DOHH2 (cell line): ENCODE data around the gene ORC2.

Experiments used
- H3F3A ChIP-seq: fragments of 200-600 bp; sonication (generic), shearing (Covaris generic); 2 replicates; pipeline ENCODE4 v1.6.0; 2016; ENCODE audit warnings: antibody characterized with exemption, mild to moderate bottlenecking; ENCODE audit not compliant: control insufficient read depth, insufficient read depth
- H3K27ac ChIP-seq: fragments of 200-600 bp; sonication (generic); 2 replicates; pipeline ENCODE4 v1.5.1; 2014; ENCODE audit warnings: low read depth, mild to moderate bottlenecking, low read length, moderate library complexity
- H3K27me3 ChIP-seq: fragments of 200-600 bp; sonication (generic); 2 replicates; pipeline ENCODE4 v1.6.1; 2014; ENCODE audit warnings: mild to moderate bottlenecking, low read length, mixed read lengths; ENCODE audit not compliant: control insufficient read depth
- H3K36me3 ChIP-seq: fragments of 200-600 bp; sonication (generic); 2 replicates; pipeline ENCODE4 v1.6.1; 2014; ENCODE audit warnings: mild to moderate bottlenecking, low read length, moderate library complexity, mixed read lengths; ENCODE audit not compliant: control insufficient read depth
- H3K4me1 ChIP-seq: fragments of 200-600 bp; sonication (generic); 2 replicates; pipeline ENCODE4 v1.6.1; 2014; ENCODE audit warnings: mild to moderate bottlenecking, low read length, mixed read lengths; ENCODE audit not compliant: control insufficient read depth
- H3K4me2 ChIP-seq: fragments of 200-600 bp; sonication (generic); 2 replicates; pipeline ENCODE4 v1.6.0; 2014; ENCODE audit warnings: mild to moderate bottlenecking, low read length, moderate library complexity
- H3K4me3 ChIP-seq: fragments of 200-600 bp; sonication (generic); 2 replicates; pipeline ENCODE4 v1.5.1; 2014; ENCODE audit warnings: mild to moderate bottlenecking, low read length, mixed read lengths
- H3K79me2 ChIP-seq: fragments of 200-600 bp; sonication (generic); 2 replicates; pipeline ENCODE4 v1.6.1; 2014; ENCODE audit warnings: mild to moderate bottlenecking, low read length, mixed read lengths; ENCODE audit not compliant: control insufficient read depth
- H3K9me2 ChIP-seq: fragments of 200-600 bp; sonication (generic); replicated peaks from 2 replicates; pipeline ENCODE4 v1.6.1; 2014; ENCODE audit warnings: mild to moderate bottlenecking, low read length, mixed read lengths; ENCODE audit not compliant: control insufficient read depth
- H3K9me3 ChIP-seq: fragments of 200-600 bp; sonication (generic); 2 replicates; pipeline ENCODE4 v1.6.1; 2014; ENCODE audit warnings: antibody characterized with exemption, low read length, mixed read lengths; ENCODE audit not compliant: control insufficient read depth, insufficient read depth
- H4K20me1 ChIP-seq: fragments of 200-600 bp; sonication (generic); 2 replicates; pipeline ENCODE4 v1.6.0; 2014; ENCODE audit warnings: low read depth, mild to moderate bottlenecking, antibody characterized with exemption, low read length, moderate library complexity; ENCODE audit not compliant: control insufficient read depth, insufficient read depth
- EZH2phosphoT487 ChIP-seq: fragments of 200-600 bp; sonication (generic); IDR thresholded peaks from 2 replicates; pipeline ENCODE4 v1.6.1; 2017; ENCODE audit warnings: borderline replicate concordance, mild to moderate bottlenecking, antibody characterized with exemption, low read length, moderate library complexity, mixed read lengths
- TF ChIP-seq, protein P1 (sequence below): fragments of 200-600 bp; sonication (generic); IDR thresholded peaks from one replicate; pipeline ENCODE4 v1.5.1; 2014; ENCODE audit warnings: antibody characterized with exemption, mild to moderate bottlenecking, low read depth, low read length; ENCODE audit not compliant: poor library complexity, severe bottlenecking

The ORC2 gene

DNA sequence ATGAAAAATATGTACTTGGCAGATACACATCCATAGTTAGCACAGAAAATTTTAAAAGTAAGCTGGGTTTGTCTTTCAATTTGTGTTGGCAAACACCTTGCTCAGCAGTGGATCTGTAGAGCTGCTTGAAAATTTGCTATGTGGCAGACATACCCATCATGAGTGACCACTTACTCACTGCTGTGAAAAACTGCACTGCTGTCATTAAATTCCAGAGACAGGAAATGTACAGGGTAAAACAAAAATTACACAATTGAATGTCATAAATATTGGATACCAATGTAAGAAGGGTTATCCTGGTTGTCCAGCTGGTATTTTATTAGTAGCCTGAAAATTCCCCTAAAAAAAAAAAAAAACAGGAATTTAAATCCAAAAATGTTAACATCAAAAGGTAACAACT lies 49.8 kb downstream of the ORC2 start:
- TF ChIP-seq EZH2phosphoT487 = no peak
- no peaks in the 10 kb centered on the region for H3K9me2 ChIP-seq
- H3K27ac ChIP-seq = no peak overlapping the region
- H3F3A ChIP-seq = peaks cover 14% of the 10 kb centered on the region
- H3K4me3 ChIP-seq = no peak overlapping the region
- peaks cover 71% of the 10 kb centered on the region for H3K36me3 ChIP-seq
- no peaks in the 10 kb centered on the region for H3K4me1 ChIP-seq
- no peaks in the 10 kb centered on the region for H3K79me2 ChIP-seq
- H3K27me3 ChIP-seq = no peaks in the 10 kb centered on the region
- H4K20me1 ChIP-seq = no peaks in the 10 kb centered on the region
- H3K4me2 ChIP-seq = no peak overlapping the region
- no peaks in the 10 kb centered on the region for H3K9me3 ChIP-seq

DNA sequence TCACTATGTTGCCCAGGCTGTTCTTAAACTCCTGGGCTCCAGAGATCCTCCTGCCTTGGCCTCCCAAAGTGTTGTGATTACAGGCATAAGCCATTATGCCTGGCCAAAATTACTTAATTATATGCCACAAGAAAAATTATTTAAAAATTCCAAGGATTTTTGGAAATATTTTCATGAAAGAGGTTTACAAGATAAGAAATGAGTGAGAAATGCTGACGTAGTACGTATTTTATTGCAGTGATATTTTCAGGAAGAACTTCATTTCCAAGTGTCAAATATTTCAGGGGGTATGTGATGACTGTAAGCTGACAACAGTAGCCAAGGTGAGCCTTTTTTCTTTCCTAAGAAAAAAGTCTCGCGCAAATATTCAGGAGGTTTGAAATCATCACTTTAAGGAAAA lies 53.5 kb downstream of the ORC2 start:
- H3K36me3 ChIP-seq = peaks cover 67% of the 10 kb centered on the region
- TF ChIP-seq EZH2phosphoT487 = no peak
- TF ChIP-seq, protein P1, sequence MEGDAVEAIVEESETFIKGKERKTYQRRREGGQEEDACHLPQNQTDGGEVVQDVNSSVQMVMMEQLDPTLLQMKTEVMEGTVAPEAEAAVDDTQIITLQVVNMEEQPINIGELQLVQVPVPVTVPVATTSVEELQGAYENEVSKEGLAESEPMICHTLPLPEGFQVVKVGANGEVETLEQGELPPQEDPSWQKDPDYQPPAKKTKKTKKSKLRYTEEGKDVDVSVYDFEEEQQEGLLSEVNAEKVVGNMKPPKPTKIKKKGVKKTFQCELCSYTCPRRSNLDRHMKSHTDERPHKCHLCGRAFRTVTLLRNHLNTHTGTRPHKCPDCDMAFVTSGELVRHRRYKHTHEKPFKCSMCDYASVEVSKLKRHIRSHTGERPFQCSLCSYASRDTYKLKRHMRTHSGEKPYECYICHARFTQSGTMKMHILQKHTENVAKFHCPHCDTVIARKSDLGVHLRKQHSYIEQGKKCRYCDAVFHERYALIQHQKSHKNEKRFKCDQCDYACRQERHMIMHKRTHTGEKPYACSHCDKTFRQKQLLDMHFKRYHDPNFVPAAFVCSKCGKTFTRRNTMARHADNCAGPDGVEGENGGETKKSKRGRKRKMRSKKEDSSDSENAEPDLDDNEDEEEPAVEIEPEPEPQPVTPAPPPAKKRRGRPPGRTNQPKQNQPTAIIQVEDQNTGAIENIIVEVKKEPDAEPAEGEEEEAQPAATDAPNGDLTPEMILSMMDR = no peak
- no peak overlapping the region for H3K4me2 ChIP-seq

DNA sequence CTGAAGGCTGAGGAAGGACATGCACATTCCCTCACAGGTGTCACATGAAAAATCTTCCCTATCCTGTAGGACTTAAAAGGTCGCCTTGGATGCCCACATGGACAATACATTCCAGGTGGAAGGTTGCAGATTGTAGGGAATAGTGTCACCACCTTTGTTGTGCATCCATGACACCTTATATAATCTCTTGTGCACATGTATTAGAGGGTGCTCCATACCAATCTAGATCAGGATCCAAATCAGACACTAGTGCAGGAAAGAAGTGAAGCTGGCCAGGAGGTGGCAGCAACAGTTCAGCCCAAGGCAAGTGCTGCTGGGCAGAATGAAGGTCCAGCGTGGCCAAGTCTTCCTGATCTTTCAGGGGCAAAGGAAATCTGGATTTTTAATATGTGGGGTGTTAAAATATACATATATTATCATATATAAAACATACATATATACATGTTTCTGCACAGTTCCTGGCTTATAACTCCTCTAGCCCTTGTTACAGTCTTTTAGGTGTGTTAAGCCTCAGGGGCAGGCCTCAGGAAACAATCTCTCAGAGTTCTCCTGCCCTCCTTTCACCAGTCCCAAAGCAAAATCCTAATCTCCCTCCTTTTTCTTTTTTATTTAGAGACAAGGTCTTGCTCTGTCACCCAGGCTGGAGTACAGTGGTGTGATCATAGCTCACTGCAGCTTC lies 57.7 kb downstream of the ORC2 start:
- Histone ChIP-seq H3K9me3 (no peaks in the 10 kb centered on the region), H3K79me2 (no peaks in the 10 kb centered on the region), H3K4me2 (no peak overlapping the region), H3K27me3 (no peaks in the 10 kb centered on the region), H4K20me1 (no peaks in the 10 kb centered on the region), H3F3A (peaks cover 16% of the 10 kb centered on the region), H3K4me3 (no peak overlapping the region), H3K4me1 (peaks cover 5% of the 10 kb centered on the region), H3K36me3 (peaks cover 74% of the 10 kb centered on the region), H3K27ac (no peak overlapping the region), H3K9me2 (no peaks in the 10 kb centered on the region)
- TF ChIP-seq, protein P1 = peak; percentile 70
- no peak for TF ChIP-seq EZH2phosphoT487

More for the DNA sequence above, 53.5 kb downstream of the ORC2 start:
- no peaks in the 10 kb centered on the region for H3K79me2 ChIP-seq
- no peaks in the 10 kb centered on the region for H3K9me3 ChIP-seq
- no peak overlapping the region for H3K27ac ChIP-seq
- H3K4me3 ChIP-seq = no peak overlapping the region
- H3K4me1 ChIP-seq = no peaks in the 10 kb centered on the region
- H3F3A ChIP-seq = peaks cover 18% of the 10 kb centered on the region
- H3K27me3 ChIP-seq = no peaks in the 10 kb centered on the region
- no peaks in the 10 kb centered on the region for H3K9me2 ChIP-seq
- H4K20me1 ChIP-seq = no peaks in the 10 kb centered on the region

DNA sequence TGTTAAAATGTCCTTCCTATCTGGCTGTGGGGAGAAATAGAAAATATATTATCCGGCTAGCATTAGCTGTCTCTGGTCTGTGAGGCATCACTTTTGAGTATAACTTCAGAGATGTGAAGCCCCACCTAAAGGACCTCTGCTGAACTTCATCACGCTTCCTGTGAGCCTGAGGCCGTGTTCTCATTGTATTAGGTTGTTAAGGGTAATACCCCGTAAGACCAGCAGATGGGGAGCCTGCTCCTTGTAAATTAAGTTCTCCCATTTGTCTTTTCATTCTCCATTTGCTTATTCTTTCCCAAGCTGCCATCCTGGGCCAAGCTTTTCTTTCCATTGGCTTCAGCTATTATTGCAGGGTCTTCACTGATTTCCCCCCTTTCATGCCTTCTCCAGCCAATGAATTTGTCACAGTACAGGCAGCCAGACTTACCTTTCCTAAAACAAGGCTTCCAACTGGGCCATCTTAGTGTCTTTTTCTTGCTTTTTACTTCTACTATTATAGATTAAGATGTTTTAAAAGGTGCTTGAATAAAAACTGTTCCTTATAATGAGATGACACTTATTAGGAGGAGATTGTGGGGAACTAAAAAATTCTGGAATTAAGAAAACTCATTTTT lies 61.9 kb downstream of the ORC2 start:
- Histone ChIP-seq H3K27me3 (no peaks in the 10 kb centered on the region), H4K20me1 (no peaks in the 10 kb centered on the region), H3K4me1 (peaks cover 5% of the 10 kb centered on the region), H3K27ac (no peak overlapping the region), H3K9me3 (no peaks in the 10 kb centered on the region), H3K79me2 (no peaks in the 10 kb centered on the region), H3K4me3 (no peak overlapping the region), H3K36me3 (peaks cover 85% of the 10 kb centered on the region), H3K9me2 (no peaks in the 10 kb centered on the region), H3K4me2 (no peak overlapping the region), H3F3A (peaks cover 13% of the 10 kb centered on the region)
- TF ChIP-seq, protein P1 = peak; percentile 77
- TF ChIP-seq EZH2phosphoT487 = no peak
